GM19455 (cell line): Measurements from ENCODE around the gene ZC3H11A.
"Not testable (repeated sequence)": the region's sequence is repeated elsewhere in the genome, so short reads cannot be mapped to it uniquely, and the experiment has no call there.

ENCODE experiments used
- ATAC-seq: cut with Tn5 transposase; IDR thresholded peaks from one replicate; pipeline ENCODE4 v1.9.1; 2021; ENCODE audit not compliant: unreplicated experiment

ZC3H11A gene

DNA sequence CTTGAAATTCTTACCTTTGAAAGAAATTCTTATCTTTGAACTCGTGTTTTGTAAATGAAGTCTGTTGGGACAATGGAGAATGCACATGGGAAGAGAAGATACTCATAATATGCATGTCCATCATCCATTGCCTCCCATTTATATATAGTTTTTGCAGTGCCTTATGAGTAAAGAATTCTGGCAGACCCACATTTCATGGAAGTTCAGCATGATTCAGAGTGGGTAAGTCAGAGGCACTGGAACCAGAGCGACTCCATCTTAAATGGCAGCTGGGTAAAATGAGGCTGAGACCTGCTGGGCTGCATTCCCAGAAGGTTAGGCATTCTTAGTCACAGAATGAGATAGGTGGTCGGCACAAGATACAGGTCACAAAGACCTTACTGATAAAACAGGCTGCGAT, 16.6 kb upstream of the ZC3H11A start:
- ATAC-seq: no peak

DNA sequence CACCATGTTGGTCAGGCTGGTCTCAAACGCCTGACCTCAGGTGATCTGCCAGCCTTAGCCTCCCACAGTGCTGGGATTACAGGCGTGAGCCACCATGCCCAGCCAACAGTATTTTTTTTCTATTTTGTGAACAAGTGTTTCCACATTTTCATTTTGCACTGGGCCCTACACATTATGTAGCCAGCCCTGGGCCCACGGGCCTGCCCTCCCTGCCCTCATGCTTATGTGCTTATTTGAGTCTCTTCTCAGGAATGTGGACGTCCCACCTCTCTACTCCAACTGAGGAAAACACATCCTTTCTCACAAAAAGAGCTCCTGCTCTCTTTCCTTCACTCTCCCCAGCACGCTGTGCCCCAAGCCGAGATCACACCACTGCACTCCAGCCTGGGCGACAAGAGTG, 13.5 kb upstream of the ZC3H11A start:
- no peak for ATAC-seq

DNA sequence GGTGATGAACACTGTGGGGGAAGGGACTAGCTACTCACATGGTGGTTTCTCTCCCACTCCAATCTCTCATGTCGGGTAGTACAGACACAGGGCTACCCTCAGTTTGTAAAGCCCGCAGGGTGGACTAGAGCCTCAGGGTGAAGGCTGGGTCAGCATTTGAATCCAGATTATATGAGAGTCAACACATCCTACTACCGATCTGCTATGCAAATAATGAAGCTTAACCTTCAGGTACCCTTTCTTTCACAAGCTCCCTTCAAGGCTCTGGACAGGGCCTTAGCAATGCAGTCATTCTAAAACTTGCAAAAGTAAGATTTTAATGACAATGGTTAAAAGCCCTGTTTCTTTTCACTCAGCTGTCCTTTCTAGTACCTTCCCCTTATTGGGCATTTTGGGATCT, 5.5 kb upstream of the ZC3H11A start:
- ATAC-seq: no peak

DNA sequence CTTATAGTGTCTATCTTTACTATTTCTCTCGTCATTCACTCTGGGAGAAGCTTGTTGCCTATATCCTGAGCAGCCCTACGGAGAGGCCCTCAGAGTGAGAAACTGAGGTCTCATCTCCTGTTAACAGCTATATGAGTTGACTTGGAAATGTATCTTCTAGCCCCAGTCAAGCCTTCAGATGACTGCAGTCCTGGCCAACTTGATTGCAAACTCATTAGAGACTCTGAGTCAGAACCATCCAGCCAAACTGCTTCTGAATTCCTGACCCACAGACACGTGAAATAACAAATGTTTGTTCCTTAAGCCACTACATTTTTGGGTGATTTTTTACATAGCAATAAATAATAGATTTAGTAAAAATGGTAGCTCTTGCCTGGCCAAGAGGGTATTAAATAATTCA, 3.9 kb upstream of the ZC3H11A start:
- no peak for ATAC-seq

DNA sequence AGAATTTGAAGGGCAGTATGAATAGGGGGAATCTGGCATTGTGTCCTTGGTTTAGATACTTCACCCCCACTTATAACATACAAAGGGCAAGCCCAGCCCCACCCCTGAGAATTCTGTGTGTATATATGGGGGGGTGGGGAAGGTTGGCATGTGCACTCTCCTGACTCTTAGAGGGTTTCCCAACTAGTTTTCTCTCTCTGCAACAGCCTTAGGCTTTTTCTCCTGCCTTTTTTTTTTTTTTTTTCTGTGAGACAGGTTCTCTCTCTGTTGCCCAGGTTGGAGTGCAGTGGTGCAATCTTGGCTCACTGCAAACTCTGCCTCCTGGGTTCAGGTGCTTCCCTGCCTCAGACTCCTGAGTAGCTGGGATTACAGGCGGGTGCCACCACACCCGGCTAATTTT, 2.9 kb upstream of the ZC3H11A start:
- no peak for ATAC-seq

DNA sequence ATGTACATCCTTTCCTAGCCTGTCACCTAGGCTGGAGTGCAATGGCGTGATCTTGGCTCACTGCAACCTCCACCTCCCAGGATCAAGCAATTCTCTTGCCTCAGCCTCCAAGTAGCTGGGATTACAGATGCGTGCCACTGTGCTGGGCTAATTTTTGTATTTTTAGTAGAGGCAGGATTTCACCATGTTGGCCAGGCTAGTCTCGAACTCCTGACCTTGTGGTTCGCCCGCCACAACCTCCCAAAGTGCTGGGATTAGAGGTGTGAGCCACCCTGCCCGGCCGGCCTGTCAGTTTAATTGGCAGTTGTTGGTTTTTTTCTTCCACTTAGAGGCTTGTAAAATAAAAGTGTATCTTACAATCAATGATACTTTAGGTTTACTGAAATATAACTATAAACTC, 1.9 kb upstream of the ZC3H11A start:
- not testable (repeated sequence) for ATAC-seq

DNA sequence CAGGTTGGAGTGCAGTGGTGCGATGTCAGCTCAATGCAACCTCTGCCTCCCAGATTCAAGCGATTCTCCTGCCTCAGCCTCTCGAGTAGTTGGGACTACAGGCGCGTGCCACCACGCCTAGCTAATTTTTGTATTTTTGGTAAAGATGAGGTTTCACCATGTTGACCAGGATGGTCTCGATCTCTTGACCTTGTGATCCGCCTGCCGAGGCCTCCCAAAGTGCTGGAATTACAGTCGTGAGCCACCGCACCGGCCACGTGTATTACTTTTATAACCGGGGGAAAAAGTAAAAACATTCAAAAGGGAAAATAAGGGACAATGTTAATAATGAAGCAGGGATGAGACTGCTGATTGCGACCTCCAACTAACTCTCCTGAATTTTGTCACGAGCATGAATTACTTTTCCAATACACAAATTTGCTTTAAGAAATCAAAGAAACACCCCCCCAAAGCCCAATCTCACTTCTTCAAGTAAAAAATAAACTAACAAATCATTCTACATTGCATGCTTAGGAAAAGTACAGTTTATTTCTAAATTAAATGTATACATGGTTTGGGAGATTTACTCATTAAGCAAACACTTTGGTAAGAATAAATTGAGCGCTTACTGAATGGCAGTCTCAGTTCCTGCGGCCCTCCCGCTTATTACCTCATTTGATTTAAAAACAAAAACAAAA, 521 bp upstream of the ZC3H11A start:
- ATAC-seq: no peak

DNA sequence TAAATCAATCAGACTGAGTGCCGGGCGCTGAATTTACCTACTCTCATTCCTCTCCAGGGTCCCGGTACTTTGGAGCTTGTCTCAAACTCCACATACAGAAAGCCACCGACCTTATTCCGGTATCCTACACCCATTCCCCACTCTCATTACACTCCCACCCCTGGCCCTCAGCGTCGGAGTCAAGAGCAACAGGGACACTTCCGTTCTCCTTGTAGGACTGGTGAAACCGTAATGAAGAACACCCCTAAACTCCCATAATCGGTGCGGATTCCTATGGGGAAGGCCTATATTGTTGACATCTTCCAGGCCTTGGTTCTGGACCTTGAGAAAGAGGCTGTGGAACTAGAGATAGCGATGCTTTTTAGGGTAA, 798 bp downstream of the ZC3H11A start:
- ATAC-seq: no peak

DNA sequence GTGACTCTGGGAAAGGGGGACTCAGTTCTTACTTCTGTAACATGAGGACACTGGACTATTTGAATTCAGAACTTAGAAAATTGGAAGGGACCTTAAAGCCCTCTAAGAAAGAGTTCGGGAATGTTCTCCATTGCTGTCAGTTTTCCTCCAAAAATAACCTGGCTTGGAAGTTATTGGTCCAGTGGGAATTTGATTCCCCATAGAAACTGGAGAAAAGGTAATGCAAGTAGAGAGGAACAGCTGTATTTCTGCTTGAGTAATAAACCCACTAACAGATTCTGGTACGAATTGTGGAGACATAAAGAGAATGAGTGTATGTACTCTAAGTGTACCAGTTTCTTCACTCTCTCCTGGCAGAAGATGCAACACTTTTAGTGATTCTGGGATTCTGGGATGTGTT, 1.8 kb downstream of the ZC3H11A start:
- no peak for ATAC-seq

DNA sequence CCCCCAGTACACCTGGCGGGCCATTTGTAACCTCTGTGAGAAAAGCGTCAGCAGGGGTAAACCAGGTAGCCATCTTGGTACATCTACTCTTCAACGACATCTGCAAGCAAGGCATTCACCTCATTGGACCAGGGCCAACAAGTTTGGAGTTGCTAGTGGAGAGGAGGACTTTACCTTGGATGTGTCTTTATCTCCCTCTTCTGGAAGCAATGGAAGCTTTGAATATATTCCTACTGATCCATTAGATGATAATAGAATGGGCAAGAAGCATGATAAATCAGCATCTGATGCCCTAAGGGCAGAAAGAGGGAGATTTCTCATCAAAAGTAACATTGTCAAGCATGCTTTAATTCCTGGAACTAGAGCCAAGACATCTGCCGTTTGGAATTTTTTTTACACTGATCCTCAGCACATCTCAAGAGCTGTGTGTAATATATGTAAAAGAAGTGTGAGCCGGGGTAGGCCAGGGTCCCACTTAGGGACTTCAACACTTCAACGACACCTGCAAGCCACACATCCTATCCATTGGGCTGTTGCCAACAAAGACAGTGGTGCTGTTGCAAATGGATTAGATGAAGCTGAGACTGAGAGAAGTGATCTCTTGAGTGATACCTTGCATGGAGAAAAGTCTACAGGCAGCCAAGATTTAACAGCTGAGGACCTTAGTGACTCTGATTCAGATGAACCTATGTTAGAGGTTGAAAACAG, 2.7 kb downstream of the ZC3H11A start:
- no peak for ATAC-seq

DNA sequence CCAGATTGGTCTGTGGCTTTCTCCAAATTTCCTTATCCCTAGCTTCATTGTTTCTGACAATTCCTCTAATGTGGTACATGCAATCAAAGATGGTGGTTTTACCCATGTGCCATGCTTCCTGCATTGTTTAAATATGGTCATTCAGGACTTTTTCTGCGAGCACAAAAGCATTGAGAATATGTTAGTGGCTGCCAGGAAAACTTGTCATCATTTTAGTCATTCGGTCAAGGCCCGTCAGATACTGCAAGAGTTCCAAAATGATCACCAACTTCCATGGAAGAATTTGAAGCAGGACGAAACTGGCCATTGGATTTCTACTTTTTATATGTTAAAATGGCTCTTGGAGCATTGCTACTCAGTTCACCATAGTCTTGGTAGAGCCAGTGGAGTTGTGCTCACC, 3.7 kb downstream of the ZC3H11A start:
- ATAC-seq: no peak

DNA sequence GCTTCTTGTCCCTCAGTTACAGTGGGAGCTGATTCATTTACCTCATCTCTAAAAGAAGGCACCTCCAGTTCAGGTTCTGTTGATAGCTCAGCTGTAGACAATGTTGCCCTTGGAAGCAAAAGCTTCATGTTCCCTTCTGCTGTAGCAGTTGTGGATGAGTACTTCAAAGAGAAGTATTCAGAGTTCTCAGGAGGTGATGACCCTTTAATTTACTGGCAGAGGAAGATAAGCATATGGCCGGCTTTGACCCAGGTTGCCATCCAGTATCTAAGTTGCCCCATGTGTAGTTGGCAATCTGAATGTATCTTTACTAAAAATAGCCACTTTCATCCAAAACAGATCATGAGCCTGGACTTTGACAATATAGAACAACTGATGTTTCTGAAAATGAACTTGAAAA, 4.5 kb downstream of the ZC3H11A start:
- ATAC-seq: no peak

DNA sequence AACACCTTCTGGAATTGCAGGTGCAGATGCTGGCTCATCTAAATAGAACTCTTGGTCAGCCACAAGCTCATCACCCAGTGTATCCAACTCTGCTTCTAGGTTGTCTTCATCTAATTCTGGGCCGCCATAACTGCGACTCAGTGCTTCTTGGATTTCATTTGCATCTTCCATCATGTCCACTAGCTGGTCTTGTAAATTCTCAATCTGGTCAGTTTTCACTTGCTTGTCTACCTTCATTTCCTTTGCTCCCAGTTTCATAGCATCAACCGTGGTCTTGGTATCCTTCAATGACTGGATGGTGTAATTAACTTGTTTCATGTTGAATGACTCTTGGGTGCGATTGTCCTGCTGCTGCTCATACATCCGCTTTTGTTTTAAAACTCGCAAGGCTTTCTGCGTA, 10.3 kb downstream of the ZC3H11A start:
- ATAC-seq: no peak

DNA sequence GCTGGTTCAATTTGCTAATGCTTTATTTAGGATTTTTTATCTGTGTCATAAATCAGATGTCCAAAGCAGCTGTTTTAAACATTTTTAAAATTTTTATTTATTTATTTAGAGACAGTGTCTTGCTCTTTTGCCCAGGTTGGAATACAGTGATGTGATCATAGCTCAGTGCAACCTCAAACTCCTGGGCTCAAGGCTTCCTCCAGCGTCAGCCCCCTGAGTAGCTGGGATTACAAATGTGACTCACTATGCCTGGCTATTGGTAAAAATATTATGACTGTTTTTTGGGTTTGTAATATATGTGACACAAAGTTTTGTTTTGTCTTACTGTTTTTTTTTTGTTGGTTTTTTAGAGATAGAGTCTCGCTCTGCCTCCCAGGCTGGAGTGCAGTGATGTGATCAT, 11.8 kb downstream of the ZC3H11A start:
- no peak for ATAC-seq

DNA sequence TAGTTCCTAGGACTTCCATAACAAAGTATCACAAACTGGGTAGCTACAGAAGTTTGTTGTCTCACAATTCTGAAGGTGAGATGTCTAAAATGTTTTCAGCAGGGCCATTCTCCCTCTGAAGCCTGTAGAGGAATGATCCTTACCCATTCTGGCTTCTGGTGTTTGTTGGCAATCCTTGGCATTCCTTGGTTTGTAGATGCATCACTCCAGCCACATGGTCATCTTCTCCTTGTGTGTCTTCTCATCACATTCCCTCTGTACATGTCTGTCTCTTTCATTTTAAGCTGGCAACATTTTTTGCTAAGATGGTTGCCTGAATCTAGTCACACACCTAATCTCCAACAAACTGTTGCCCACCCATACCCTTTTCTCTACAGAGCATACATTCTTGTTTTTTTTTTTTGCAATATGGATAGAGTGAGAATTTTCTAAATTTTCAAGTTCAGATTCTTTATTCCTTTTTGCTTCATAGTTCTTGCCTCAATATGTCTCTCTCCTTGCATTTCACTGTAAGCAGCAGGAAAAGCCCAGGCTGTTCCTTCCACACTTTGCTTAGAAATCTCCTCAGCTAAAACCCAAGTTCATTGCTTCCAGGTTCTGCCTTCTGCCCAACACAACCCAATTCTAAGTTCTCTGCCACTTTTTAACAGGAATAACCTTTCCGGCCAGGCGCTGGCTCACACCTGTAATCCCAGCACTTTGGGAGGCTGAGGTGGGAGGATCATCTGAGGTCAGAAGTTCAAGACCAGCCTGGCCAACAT, 18.3 kb downstream of the ZC3H11A start:
- ATAC-seq: no peak

DNA sequence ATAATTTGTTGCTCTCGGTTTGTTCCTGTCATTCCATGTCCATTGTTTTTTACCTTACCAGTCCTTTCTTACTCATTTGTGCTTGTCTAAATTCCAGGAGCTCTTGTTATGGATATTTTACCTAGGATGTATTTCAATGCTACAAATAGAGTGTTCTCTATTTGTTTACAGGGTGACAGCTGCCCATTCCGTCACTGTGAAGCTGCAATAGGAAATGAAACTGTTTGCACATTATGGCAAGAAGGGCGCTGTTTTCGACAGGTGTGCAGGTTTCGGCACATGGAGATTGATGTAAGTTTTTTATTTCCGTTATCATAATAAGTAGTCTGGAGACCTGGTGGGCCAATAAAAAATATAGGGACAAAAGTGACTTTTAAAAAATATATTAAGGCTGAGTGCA, 23.0 kb downstream of the ZC3H11A start:
- no peak for ATAC-seq

DNA sequence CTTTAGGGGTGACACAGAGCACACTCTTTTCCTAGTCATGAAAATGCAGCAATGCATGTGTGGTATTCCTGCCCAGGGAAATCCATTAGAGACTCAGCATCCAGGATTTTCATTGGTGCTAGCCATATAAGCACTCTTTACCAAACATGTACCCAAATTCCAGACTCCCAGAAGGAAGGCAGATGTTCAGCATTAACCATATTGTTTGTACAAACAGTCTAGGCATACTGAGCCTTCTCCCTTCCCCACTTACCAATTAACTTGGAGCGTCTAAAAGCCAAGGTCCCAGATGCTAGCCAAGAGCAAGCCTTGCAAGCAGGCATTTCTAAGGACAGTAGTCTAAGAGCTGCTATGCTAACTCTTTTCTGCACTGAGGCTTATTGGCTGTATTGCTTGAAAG, 27.9 kb downstream of the ZC3H11A start:
- ATAC-seq: no peak

DNA sequence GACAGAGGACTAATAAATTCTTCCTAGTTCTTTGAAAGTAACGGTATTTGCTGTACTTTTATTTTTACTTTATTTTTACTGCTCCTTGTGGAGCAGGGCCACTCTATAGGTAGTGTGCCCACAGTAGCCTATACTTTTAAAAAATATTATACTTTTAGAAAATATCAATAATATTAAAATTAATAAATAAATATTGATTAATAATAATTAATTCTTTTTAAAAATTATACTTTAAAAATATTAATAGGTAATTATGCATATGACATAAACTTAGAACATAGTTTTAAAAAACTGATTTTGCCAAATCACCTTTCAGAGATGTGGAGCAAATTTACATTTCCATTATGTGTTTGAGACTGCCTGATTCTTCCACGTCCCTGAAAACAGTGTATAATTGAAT, 30.8 kb downstream of the ZC3H11A start:
- ATAC-seq: no peak

DNA sequence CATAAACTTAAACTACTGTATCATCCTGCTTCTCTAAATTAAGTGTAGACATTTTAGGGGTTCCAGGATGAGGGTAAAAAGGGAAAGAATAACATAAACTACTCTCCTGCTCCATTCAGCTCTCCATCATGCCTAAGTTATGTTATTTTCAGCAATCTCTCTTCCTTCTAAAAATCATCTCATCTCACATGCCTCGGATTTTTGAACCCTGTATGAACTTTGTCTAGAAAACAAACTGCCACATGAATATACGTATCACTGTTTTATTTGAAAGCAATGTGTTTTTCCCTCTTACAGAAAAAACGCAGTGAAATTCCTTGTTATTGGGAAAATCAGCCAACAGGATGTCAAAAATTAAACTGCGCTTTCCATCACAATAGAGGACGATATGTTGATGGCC, 32.6 kb downstream of the ZC3H11A start:
- no peak for ATAC-seq

DNA sequence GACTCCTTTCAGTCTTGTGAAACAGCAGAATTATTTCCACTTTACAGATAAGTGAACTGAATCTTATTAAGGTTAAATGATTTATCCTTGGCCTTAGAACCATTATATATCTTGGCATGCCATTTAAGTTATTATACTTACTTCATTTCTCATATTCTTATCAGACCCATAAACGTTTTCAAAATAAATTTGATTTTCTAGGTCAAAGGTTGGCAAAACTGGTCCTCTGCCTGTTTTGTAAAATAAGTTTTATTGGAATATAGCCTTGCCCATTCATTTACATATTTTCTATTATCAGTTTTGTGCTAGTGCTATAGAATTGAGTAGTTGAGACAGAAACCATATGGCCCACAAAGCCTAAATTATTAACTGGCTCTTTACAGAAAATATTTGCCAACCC, 33.1 kb downstream of the ZC3H11A start:
- ATAC-seq: no peak

DNA sequence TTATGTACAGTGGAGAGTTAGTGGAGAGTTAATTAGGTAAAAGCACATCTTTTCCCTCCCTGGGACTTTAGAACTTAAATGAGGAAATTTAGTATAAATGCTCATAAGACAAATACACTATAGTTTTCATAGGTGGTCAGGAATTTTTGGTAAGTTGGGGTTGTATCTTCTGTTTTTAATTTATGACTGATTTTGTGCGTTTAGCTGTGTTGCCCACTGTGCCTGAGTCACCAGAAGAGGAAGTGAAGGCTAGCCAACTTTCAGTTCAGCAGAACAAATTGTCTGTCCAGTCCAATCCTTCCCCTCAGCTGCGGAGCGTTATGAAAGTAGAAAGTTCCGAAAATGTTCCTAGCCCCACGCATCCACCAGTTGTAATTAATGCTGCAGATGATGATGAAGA, 33.8 kb downstream of the ZC3H11A start:
- ATAC-seq: not testable (repeated sequence)

DNA sequence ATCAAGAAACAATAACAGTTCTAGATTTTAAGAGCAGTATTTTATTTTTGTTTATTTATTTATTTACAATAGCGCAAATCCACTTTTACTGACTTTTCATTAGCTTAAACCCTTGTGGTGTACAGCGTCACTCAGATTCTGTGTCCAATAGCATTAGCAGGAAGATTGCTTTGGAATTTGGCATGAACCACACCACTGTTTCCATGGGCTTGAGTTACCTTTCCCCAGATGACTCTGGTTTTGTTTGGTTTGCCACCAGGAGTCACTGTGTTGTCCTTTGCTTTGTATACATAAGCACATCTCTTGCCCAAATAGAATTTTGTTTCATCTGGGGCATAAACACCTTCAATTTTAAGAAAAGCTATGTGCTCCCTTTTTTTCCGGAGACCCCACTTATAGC, 40.1 kb downstream of the ZC3H11A start:
- no peak for ATAC-seq
